Mesendoderm (in vitro differentiated cells): ENCODE results near the gene CCNJ.
"Not testable (repeated sequence)": the region's sequence is repeated elsewhere in the genome, so short reads cannot be mapped to it uniquely, and the experiment has no call there.

Experiments used
- DNase-seq: peaks from one replicate; pipeline ENCODE4 v3.0.0; 2013
- H2AK5ac ChIP-seq: 2 replicates; pipeline ENCODE4 v1.6.1; 2013; ENCODE audit warnings: low read length, inconsistent platforms
- H2BK120ac ChIP-seq: 2 replicates; pipeline ENCODE4 v1.6.1; 2013; ENCODE audit warnings: low read depth, mild to moderate bottlenecking, low read length, moderate library complexity, mixed read lengths
- H2BK15ac ChIP-seq: replicated peaks from 2 replicates; pipeline ENCODE4 v1.6.1; 2013; ENCODE audit warnings: low read depth, mild to moderate bottlenecking, moderate library complexity
- H2BK5ac ChIP-seq: 2 replicates; pipeline ENCODE4 v1.6.1; 2013; ENCODE audit warnings: low read length, inconsistent platforms
- H3K18ac ChIP-seq: 2 replicates; pipeline ENCODE4 v1.6.1; 2013; ENCODE audit warnings: mild to moderate bottlenecking, low read length, mixed read lengths
- H3K23ac ChIP-seq: one replicate; pipeline ENCODE4 v1.6.1; 2013; ENCODE audit warnings: low read length
- H3K27ac ChIP-seq: 2 replicates; pipeline ENCODE4 v1.5.1; 2013; ENCODE audit warnings: low read depth, mild to moderate bottlenecking, inconsistent platforms, low read length, moderate library complexity
- H3K27me3 ChIP-seq: 2 replicates; pipeline ENCODE4 v1.6.1; 2013; ENCODE audit warnings: low read length, control low read depth, mild to moderate bottlenecking, inconsistent platforms; ENCODE audit not compliant: insufficient read depth, poor library complexity
- H3K36me3 ChIP-seq: 2 replicates; pipeline ENCODE4 v1.6.1; 2013; ENCODE audit warnings: low read length, inconsistent platforms; ENCODE audit not compliant: control insufficient read depth, insufficient read depth
- H3K4ac ChIP-seq: one replicate; pipeline ENCODE4 v1.6.1; 2013; ENCODE audit warnings: low read depth, mild to moderate bottlenecking, low read length, moderate library complexity
- H3K4me1 ChIP-seq: 2 replicates; pipeline ENCODE4 v1.6.1; 2013; ENCODE audit warnings: low read depth, low read length, inconsistent platforms; ENCODE audit not compliant: control insufficient read depth
- H3K4me2 ChIP-seq: 2 replicates; pipeline ENCODE4 v1.6.1; 2013; ENCODE audit warnings: low read length
- H3K4me3 ChIP-seq: 2 replicates; pipeline ENCODE4 v1.5.1; 2013; ENCODE audit warnings: mild to moderate bottlenecking, low read length
- H3K56ac ChIP-seq: one replicate; pipeline ENCODE4 v1.6.1; 2013; ENCODE audit warnings: low read length
- H3K79me1 ChIP-seq: 2 replicates; pipeline ENCODE4 v1.6.1; 2013; ENCODE audit warnings: low read length, inconsistent platforms
- H3K79me2 ChIP-seq: 2 replicates; pipeline ENCODE4 v1.6.1; 2013; ENCODE audit warnings: mild to moderate bottlenecking, low read length; ENCODE audit not compliant: control insufficient read depth, insufficient read depth
- H3K9ac ChIP-seq: 2 replicates; pipeline ENCODE4 v1.6.1; 2013; ENCODE audit warnings: low read length, inconsistent platforms
- H4K5ac ChIP-seq: one replicate; pipeline ENCODE4 v1.6.1; 2013; ENCODE audit warnings: low read length
- H4K8ac ChIP-seq: one replicate; pipeline ENCODE4 v1.6.1; 2013; ENCODE audit warnings: low read depth, mild to moderate bottlenecking, control low read depth, low read length, moderate library complexity
- WGBS: extraction: QIAGEN DNeasy Blood & Tissue Kit; methylation state at CpG from one replicate; pipeline ENCODE4 v1.1.7; 2013; ENCODE audit warnings: low lambda C conversion rate, missing lambda C conversion rate; ENCODE audit not compliant: insufficient coverage; ENCODE audit errors: extremely low coverage; 5-methylcytosine and 5-hydroxymethylcytosine counted together

CCNJ gene

DNA sequence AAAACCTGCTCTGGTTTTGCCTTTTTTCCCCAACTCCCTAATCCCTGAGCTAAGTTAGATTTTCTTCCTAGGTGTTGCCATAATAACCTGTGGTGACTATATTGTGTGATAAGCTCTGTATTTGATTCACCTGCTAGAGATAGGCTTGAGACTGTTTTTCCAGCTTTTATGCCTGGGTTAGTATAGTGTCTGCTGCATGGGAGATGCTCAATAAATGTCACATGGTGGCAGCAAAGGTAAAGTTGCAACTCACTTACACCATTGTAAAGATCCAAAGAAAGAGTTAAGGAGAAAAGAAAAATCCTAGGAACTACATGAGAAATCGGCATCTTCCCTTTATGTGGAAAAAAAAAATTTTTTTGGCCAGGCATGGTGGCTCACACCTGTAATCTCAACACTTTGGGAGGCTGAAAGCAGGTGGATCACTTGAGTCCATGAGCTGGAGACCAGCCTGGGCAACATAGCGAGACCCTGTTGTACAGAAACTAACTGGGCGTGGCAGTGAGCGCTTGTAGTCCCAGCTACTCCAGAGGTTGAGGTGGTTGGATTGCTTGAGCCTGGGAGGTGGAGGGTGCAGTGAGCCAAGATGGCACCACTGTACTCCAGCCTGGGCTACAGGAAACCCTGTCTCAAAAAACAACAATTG lies 3.7 kb downstream of the CCNJ start:
- peaks cover 37% of the 10 kb centered on the region for H3K79me2 ChIP-seq
- no peak overlapping the region for H3K9ac ChIP-seq
- no peak overlapping the region for H3K27ac ChIP-seq
- no peak overlapping the region for H3K4me2 ChIP-seq
- no peak overlapping the region for H3K23ac ChIP-seq
- H4K5ac ChIP-seq = no peak overlapping the region
- no peaks in the 10 kb centered on the region for H3K4me1 ChIP-seq
- no peak overlapping the region for H2AK5ac ChIP-seq
- H3K79me1 ChIP-seq = peaks cover 13% of the 10 kb centered on the region
- no CpG with 5 or more reads among the region's 4 CpGs for WGBS
- H4K8ac ChIP-seq = no peak overlapping the region
- H3K18ac ChIP-seq = no peak overlapping the region
- no peak overlapping the region for H2BK120ac ChIP-seq
- H3K27me3 ChIP-seq = no peaks in the 10 kb centered on the region
- H3K4me3 ChIP-seq = no peak overlapping the region
- H3K4ac ChIP-seq = no peak overlapping the region
- H2BK15ac ChIP-seq = no peak overlapping the region
- H2BK5ac ChIP-seq = no peak overlapping the region
- peak; percentile 16 for DNase-seq
- H3K36me3 ChIP-seq = no peaks in the 10 kb centered on the region
- no peak overlapping the region for H3K56ac ChIP-seq

DNA sequence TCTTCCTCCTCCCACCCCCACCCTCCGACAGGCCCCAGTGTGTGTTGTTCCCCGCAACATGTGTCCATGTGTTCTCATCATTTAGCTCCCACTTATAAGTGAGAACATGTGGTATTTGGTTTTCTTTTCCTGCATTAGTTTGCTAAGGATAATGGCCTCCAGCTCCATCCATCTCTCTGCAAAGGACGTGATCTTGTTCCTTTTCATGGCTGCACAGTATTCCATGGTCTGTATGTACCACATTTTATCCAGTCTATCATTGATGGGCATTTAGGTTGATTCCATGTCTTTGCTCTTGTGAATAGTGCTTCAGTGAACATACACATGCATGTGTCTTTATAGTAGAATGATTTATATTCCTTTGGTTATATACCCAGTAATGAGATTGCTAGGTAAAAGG lies 4.5 kb downstream of the CCNJ start:
- DNase-seq, H2BK5ac ChIP-seq, H3K4me2 ChIP-seq, H3K23ac ChIP-seq, H3K27me3 ChIP-seq, H2BK120ac ChIP-seq, H3K4me1 ChIP-seq, H2AK5ac ChIP-seq, H3K27ac ChIP-seq, H3K4me3 ChIP-seq, H2BK15ac ChIP-seq, H4K8ac ChIP-seq, H4K5ac ChIP-seq, H3K56ac ChIP-seq, H3K9ac ChIP-seq, H3K18ac ChIP-seq, H3K4ac ChIP-seq, H3K36me3 ChIP-seq: not testable (repeated sequence)
- peaks cover 41% of the 10 kb centered on the region for H3K79me2 ChIP-seq
- no CpG with 5 or more reads among the region's 3 CpGs for WGBS
- H3K79me1 ChIP-seq = peaks cover 16% of the 10 kb centered on the region

GRCh38 chr10:96049340-96049739 lies 6.0 kb downstream of the CCNJ start:
- H3K23ac ChIP-seq = no peak overlapping the region
- no peak overlapping the region for H3K56ac ChIP-seq
- no peaks in the 10 kb centered on the region for H3K4me1 ChIP-seq
- H2AK5ac ChIP-seq = no peak overlapping the region
- no peak overlapping the region for H2BK15ac ChIP-seq
- no peak overlapping the region for H3K18ac ChIP-seq
- H3K4ac ChIP-seq = no peak overlapping the region
- H3K36me3 ChIP-seq = no peaks in the 10 kb centered on the region
- H4K8ac ChIP-seq = no peak overlapping the region
- no peak overlapping the region for H2BK120ac ChIP-seq
- H3K9ac ChIP-seq = no peak overlapping the region
- WGBS = no CpG with 5 or more reads among the region's 2 CpGs
- DNase-seq = no peak
- peaks cover 42% of the 10 kb centered on the region for H3K79me2 ChIP-seq
- H3K27ac ChIP-seq = no peak overlapping the region
- H3K4me3 ChIP-seq = no peak overlapping the region
- no peaks in the 10 kb centered on the region for H3K27me3 ChIP-seq
- no peak overlapping the region for H3K4me2 ChIP-seq
- H2BK5ac ChIP-seq = no peak overlapping the region
- no peak overlapping the region for H4K5ac ChIP-seq
- peaks cover 16% of the 10 kb centered on the region for H3K79me1 ChIP-seq

- H2BK5ac ChIP-seq = no peak overlapping the region
- H3K4me1 ChIP-seq = no peaks in the 10 kb centered on the region
- H3K18ac ChIP-seq = no peak overlapping the region
- no peak overlapping the region for H3K4me2 ChIP-seq
- no peak overlapping the region for H3K4ac ChIP-seq
- WGBS = no CpG with 5 or more reads among the region's 2 CpGs
- no peak overlapping the region for H2AK5ac ChIP-seq
- no peak overlapping the region for H3K9ac ChIP-seq
- no peaks in the 10 kb centered on the region for H3K27me3 ChIP-seq
- peaks cover 9% of the 10 kb centered on the region for H3K79me1 ChIP-seq
- no peak overlapping the region for H4K5ac ChIP-seq
- no peak overlapping the region for H2BK120ac ChIP-seq
- peaks cover 8% of the 10 kb centered on the region for H3K79me2 ChIP-seq
- no peak overlapping the region for H3K4me3 ChIP-seq
- H3K56ac ChIP-seq = no peak overlapping the region
- no peak overlapping the region for H2BK15ac ChIP-seq
- H4K8ac ChIP-seq = no peak overlapping the region
- H3K36me3 ChIP-seq = peaks cover 11% of the 10 kb centered on the region
- H3K23ac ChIP-seq = no peak overlapping the region
- DNase-seq = no peak
- H3K27ac ChIP-seq = no peak overlapping the region
These were observed 10.6 kb downstream of the CCNJ start for GRCh38 chr10:96053985-96054384.

DNA sequence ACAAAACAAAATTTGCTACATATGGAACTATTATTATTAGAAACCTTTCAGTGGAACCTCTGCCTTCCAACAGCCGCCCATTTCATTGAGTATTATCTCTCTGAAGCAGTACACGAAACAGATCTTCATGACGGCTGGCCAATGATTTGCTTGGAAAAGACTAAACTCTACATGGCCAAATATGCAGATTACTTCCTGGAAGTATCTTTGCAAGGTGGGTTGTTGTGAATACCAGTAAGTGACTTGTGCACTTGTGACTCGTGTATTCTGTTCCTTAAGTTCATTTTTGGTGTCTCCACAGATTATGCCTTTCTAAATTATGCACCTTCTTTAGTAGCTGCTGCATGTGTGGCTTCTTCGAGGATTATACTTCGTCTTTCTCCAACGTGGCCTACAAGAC lies 13.4 kb downstream of the CCNJ start:
- no peak overlapping the region for H4K8ac ChIP-seq
- peaks cover 5% of the 10 kb centered on the region for H3K79me1 ChIP-seq
- H4K5ac ChIP-seq = no peak overlapping the region
- WGBS = no CpG with 5 or more reads among the region's 7 CpGs
- no peak overlapping the region for H3K4me2 ChIP-seq
- no peak overlapping the region for H3K23ac ChIP-seq
- no peaks in the 10 kb centered on the region for H3K27me3 ChIP-seq
- H3K4ac ChIP-seq = no peak overlapping the region
- peaks cover 11% of the 10 kb centered on the region for H3K36me3 ChIP-seq
- H2AK5ac ChIP-seq = no peak overlapping the region
- no peak overlapping the region for H3K27ac ChIP-seq
- H2BK120ac ChIP-seq = no peak overlapping the region
- H3K4me3 ChIP-seq = no peak overlapping the region
- no peaks in the 10 kb centered on the region for H3K4me1 ChIP-seq
- H2BK5ac ChIP-seq = no peak overlapping the region
- peaks cover 6% of the 10 kb centered on the region for H3K79me2 ChIP-seq
- no peak overlapping the region for H3K56ac ChIP-seq
- no peak overlapping the region for H3K9ac ChIP-seq
- no peak overlapping the region for H2BK15ac ChIP-seq
- DNase-seq = no peak
- no peak overlapping the region for H3K18ac ChIP-seq

GRCh38 chr10:96061232-96061631 lies 17.8 kb downstream of the CCNJ start:
- no peak overlapping the region for H3K27ac ChIP-seq
- DNase-seq = no peak
- no peak overlapping the region for H4K5ac ChIP-seq
- H3K23ac ChIP-seq = no peak overlapping the region
- H3K27me3 ChIP-seq = no peaks in the 10 kb centered on the region
- H3K4me3 ChIP-seq = no peak overlapping the region
- no peaks in the 10 kb centered on the region for H3K4me1 ChIP-seq
- peaks cover 11% of the 10 kb centered on the region for H3K36me3 ChIP-seq
- no peak overlapping the region for H3K9ac ChIP-seq
- H2AK5ac ChIP-seq = no peak overlapping the region
- H4K8ac ChIP-seq = no peak overlapping the region
- WGBS = no CpG with 5 or more reads among the region's 3 CpGs
- no peak overlapping the region for H3K4me2 ChIP-seq
- H3K79me2 ChIP-seq = no peaks in the 10 kb centered on the region
- no peak overlapping the region for H2BK5ac ChIP-seq
- no peak overlapping the region for H3K18ac ChIP-seq
- H2BK15ac ChIP-seq = no peak overlapping the region
- no peak overlapping the region for H2BK120ac ChIP-seq
- H3K4ac ChIP-seq = no peak overlapping the region
- H3K79me1 ChIP-seq = peaks cover 2% of the 10 kb centered on the region
- no peak overlapping the region for H3K56ac ChIP-seq
